GM19043 (cell line): Measurements from ENCODE around the gene PIGP.
"Not testable (repeated sequence)": the region's sequence is repeated elsewhere in the genome, so short reads cannot be mapped to it uniquely, and the experiment has no call there.

Experiments
- ATAC-seq: cut with Tn5 transposase; IDR thresholded peaks from one replicate; pipeline ENCODE4 v1.9.1; 2021; ENCODE audit warnings: low read depth; ENCODE audit not compliant: unreplicated experiment

PIGP gene

GRCh38 chr21:37045149-37045548, 27.7 kb downstream of the PIGP start:
- ATAC-seq: no peak

GRCh38 chr21:37044643-37045042, 28.2 kb downstream of the PIGP start:
- ATAC-seq: no peak

DNA sequence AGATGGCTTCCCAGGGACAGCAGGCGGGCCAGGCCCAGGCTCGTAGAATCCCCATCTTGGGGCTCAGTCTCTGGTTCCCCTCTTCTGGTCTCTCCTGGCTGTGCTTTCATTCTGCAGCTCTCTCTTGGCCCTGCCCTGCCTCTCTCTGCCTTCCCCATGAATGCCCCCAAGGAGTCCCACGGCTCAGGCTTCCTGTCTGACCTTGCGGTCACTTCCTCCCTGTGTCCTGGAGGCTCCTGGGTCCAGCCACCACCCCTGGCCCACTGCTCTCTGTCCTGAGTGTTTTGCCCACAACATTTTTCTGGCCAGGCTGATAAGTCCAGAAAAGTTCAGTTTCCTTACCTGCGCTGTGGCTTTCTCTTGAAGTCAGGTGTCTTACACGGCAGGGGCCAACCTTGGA, 29.1 kb downstream of the PIGP start:
- no peak for ATAC-seq

GRCh38 chr21:37041706-37042271, 31.1 kb downstream of the PIGP start:
- ATAC-seq: no peak

DNA sequence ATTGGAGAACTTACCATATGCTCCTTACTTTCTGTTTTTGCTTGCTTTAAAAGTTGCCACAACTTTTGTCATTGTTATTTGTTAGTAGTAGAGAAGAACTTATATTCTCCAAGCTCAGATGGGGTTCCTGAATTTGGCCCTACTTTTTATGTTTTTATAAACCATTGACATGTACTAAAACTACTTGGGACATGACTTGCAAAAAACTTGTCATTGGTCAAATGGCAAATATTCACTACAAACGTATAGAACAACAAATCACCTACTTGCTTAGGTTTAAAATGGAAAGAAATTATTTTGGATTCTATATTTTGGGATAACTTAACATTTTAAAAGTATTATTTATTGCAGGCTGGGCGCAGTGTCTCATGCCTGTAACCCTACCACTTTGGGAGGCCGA, 32.7 kb downstream of the PIGP start:
- ATAC-seq: no peak

DNA sequence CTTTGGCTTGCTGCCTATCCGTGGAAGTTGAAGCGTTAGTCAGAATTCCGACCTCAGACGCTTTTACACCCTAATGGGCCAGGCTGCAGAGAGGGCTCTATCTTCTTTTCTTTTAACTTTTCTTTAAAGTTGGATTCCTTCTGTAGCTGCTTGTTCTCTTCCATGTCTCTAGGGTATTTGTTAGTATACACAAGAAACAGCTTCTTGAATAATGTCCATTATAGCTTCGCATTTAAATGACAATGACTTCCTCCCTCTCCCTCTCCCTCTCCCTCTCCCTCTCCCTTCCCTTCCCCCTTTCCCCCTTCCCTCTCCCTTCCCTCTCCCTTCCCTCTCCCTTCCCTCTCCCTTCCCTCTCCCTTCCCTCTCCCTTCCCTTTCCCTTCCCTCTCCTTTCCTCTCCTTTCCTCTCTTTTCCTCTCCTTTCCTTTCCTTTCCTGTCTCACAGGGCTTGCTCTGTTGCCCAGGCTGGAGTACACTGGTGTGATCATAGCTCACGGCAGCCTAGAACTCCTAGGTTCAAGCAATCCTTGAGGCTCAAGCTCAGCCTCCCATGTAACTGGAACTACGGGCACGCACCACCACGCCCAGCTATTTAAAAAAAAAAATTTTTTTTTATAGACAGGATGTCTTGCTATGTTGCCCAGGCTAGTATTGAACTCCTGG, 33.3 kb downstream of the PIGP start:
- ATAC-seq: no peak

DNA sequence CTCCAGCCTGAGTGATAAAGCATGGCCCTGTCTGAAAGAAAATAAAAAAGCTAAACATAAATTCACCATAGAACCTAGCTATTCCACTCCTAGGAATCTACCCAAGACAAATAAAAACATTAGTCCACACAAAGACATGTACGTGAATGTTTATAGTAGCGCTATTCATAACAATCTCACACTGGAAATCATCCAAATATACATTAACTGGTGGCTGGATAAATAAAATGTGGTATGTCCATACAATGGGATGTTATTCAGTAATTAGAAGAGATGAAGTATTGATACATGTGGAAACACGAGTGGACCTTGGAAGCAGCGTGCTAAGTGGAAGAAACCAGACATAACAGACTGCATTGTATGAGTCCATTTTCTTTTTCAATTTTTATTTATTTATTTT, 36.7 kb downstream of the PIGP start:
- ATAC-seq: no peak

DNA sequence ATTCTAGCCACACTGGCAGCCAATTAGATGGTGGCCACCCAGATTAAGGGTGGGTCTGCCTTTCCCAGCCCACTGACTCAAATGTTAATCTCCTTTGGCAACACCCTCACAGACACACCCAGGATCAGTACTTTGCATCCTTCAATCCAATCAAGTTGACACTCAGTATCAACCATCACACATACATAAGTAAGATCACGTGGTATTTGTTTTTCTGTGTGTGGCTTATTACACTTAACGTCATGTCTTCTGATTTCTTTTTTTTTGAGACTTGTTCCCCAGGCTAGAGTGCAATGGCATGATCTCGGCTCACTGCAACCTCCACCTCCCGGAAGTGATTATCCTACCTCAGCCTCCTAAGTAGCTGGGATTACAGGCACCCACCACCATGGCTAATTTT, 38.5 kb downstream of the PIGP start:
- ATAC-seq: not testable (repeated sequence)

DNA sequence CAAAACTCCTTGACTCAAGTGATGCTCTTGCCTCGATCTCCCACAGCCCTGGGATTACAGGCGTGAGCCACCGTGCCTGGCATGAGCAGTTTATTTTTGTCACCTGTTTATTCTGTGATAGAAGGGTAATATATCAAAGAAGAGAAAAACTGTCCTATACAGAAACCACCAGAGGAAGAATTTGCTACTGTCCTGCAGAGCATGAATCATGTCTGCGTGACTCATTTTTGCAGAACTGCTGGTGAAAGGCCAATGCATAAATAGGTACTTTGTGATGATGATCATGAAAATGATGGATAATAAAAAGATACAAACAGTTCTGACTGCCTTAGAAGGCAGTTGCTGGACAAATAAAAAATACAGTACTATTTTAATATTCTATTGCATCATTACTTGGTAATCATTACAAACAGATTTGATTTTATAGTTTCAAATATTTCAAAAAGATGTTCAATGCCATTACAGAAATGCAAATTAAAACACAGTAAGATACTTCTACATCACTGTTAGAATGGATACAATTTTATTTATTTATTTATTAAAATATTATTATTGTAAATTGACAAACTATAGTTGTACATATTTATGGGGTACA, 39.9 kb downstream of the PIGP start:
- no peak for ATAC-seq

- ATAC-seq: no peak
Measured at GRCh38 chr21:37032293-37032692, 40.6 kb downstream of the PIGP start.

DNA sequence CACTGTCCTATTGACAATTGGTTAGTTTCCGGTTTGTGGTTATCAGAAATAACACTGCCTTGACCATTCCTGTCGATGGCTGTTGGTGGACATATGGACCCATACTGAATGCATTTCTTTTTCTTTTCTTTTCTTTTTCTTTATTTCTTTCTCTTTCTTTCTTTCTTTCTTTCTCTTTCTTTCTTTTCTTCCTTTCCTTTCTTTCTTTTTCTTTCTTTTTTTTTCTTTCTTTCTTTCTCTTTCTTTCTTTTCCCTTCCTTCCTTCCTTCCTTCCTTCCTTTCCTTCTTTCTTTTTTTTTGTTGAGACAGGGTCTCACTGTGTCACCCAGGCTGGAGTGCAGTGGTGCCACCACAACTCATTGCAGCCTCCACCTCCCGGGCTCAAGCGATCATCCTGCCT, 42.0 kb downstream of the PIGP start:
- ATAC-seq: no peak

DNA sequence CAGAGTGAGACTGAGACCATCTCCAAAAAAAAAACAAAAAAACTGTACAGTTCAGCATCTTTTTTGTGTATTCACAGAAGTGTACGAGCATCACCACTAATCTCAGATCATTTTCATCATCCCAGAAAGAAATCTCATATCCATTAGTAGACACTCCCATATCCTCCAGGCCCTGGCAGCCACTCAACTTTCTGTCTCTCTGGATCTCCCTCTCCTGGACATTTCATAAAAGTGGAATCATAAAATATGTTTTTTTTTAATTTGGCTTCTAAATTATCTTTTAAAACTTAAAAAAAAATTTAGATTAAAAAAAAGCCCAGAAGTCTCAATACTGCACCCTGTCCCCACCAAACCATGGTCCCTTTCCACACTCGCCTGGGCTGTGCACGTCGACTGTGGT, 44.3 kb downstream of the PIGP start:
- no peak for ATAC-seq

GRCh38 chr21:37026499-37026898, 46.4 kb downstream of the PIGP start:
- no peak for ATAC-seq

- ATAC-seq: no peak
Measured at GRCh38 chr21:37017951-37018679, 54.8 kb downstream of the PIGP start.
